ENCODE measurements around the gene CPSF7. TPM values are rescaled to one million over a fixed set of nuclear protein-coding genes. Genes with fewer than 3 reads are reported as not detected.

Gene CPSF7, protein sequence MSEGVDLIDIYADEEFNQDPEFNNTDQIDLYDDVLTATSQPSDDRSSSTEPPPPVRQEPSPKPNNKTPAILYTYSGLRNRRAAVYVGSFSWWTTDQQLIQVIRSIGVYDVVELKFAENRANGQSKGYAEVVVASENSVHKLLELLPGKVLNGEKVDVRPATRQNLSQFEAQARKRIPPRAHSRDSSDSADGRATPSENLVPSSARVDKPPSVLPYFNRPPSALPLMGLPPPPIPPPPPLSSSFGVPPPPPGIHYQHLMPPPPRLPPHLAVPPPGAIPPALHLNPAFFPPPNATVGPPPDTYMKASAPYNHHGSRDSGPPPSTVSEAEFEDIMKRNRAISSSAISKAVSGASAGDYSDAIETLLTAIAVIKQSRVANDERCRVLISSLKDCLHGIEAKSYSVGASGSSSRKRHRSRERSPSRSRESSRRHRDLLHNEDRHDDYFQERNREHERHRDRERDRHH
- total RNA-seq, result 10.9 and 13.3 TPM in 2 replicates

DNA sequence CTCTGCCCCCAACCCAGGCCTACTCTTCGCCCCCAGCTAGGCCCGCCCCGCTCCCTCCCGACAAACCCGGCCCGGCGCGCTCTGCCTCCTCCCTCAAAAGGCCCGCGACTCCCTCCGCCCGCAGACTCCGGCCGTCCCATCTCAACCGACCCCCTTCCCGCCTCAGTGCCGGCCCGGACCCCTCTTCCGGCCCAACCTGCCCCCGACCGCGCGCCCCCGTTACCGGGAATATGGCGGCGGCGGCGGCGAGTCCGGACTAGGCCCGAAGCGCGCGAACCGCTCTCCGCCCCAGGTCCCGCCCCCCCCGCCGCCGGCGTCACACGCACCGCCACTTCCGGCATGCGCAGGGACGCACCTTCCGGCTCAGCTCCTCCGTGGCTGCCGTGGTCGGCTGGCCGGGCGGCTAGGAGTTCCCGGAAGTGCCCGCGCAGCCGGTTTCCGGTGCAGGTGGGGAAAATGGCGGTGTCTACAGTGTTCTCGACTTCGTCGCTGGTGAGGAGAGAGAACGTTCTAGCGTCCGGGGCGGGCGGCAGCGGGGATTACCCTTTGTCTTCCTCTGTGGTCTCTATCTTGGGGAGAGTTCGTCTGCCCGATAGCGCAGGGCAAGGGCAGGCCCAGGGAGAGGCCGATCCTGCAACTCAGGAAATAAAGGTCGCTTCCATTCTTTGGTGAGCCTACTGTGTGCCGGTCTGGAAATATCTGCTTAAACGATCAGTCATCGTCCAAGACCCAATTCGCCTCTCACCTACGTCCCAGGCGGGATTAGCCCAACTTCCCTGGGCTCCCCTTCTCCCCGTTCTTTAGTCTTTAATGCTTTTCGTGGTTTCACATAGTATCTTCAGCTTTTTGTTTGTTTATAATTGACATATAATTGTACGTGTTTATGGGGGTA lies at the start of gene CPSF7, which contains the start of gene SDHAF2:
Gene CPSF7 (minus strand): TSS at position 285 of the 892 bp plus-strand sequence. CDS start 740 bp downstream, outside the sequence.
Gene SDHAF2 (plus strand): TSS at position 434 of the 892 bp plus-strand sequence. CDS start 23 bp downstream, at position 457.

GRCh38 chr11:61361741-61362541 lies 67.8 kb downstream of the CPSF7 start, which contains the start of the genes CYB561A3 and TMEM138:
Gene CYB561A3, minus strand, starts transcription at chr11:61361882. Its CDS starts 5,169 bp downstream, at chr11:61356713.
Gene TMEM138, plus strand, starts transcription at chr11:61362374. Its CDS starts 2,017 bp downstream, at chr11:61364391.

Other genes starting within 250 kb of the CPSF7 start
- gene PGA3, start 226.5 kb downstream of the CPSF7 start, total RNA-seq, result not detected in 2 replicates
- gene PGA4, start 207.6 kb downstream of the CPSF7 start, total RNA-seq, result not detected in 2 replicates
- not detected in 2 replicates for gene PGA5, start 188.8 kb downstream of the CPSF7 start, total RNA-seq
- gene VWCE, start 134.7 kb downstream of the CPSF7 start, total RNA-seq, result under 0.01 and 0.24 TPM in 2 replicates
- gene DDB1, start 96.9 kb downstream of the CPSF7 start, total RNA-seq, result 231 and 235 TPM in 2 replicates
- gene TKFC, start 96.7 kb downstream of the CPSF7 start, total RNA-seq, result 20.0 and 22.2 TPM in 2 replicates
- 55.0 and 66.7 TPM in 2 replicates for gene CYB561A3, start 68.1 kb downstream of the CPSF7 start, total RNA-seq
- 12.8 and 16.8 TPM in 2 replicates for gene TMEM138, start 67.6 kb downstream of the CPSF7 start, total RNA-seq
- gene TMEM216, start 37.4 kb downstream of the CPSF7 start, total RNA-seq, result 5.5 and 16.6 TPM in 2 replicates
- gene SDHAF2, start 149 bp upstream of the CPSF7 start, total RNA-seq, result 15.8 and 40.2 TPM in 2 replicates
- gene LRRC10B, start 78.8 kb upstream of the CPSF7 start, total RNA-seq, result not detected in 2 replicates
- gene SYT7, start 151.1 kb upstream of the CPSF7 start, total RNA-seq, result 13.4 and 17.6 TPM in 2 replicates